ENCODE measurements around the gene RALY.
"Not testable (repeated sequence)": the region's sequence is repeated elsewhere in the genome, so short reads cannot be mapped to it uniquely, and the experiment has no call there.

RALY gene

DNA sequence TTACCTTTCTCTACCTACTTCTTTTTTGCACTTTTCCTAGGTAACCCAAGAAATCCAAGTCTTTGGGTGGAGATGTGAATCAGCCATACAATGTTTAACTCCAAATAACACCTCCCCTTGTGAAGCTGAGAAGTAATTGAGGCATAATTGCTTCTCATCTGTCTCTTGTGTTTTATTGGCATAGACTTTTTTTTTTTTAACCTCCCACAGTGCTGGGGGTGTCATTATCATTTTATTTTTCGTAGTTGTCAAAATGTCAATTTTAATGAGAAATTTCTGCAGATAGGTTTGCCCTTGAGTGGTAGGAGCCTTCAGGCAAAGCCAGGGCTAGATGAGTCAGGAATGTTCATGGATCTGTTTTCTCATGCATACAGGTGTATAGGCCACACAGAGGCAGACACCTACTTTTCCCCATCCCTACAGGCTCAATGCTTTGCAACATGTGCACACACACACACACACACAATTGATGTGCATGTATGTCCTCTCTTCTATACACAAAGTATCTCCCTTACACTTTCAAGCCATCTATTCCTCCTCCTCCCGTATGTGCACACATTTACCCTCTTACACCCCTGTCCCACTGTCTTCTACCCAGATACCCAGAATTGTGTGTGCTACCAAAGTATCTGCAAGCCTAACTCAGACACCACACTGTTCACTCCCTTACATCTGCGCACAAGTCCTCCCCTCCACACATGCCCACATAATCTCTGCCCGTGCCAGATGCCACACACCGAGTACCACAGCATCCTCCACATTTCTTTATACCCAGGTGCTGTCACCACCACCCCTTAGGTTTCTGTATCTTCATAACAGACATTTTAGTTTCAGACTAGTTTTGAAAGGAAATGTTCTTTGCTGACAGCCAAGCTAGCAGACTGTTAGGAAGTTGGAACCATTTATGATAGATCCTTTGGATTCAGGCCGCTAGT, 22.0 kb downstream of the RALY start:
- no peak for DNase-seq (ENCODE audit: low spot score)

GRCh38 chr20:34016736-34017135, 23.0 kb downstream of the RALY start:
- no peak for DNase-seq (ENCODE audit: low spot score)

- peak; percentile 70 for DNase-seq (ENCODE audit: low spot score)
Observed at GRCh38 chr20:34017610-34018009, 23.9 kb downstream of the RALY start.

GRCh38 chr20:34018166-34018565, 24.5 kb downstream of the RALY start:
- no peak for DNase-seq (ENCODE audit: low spot score)

DNA sequence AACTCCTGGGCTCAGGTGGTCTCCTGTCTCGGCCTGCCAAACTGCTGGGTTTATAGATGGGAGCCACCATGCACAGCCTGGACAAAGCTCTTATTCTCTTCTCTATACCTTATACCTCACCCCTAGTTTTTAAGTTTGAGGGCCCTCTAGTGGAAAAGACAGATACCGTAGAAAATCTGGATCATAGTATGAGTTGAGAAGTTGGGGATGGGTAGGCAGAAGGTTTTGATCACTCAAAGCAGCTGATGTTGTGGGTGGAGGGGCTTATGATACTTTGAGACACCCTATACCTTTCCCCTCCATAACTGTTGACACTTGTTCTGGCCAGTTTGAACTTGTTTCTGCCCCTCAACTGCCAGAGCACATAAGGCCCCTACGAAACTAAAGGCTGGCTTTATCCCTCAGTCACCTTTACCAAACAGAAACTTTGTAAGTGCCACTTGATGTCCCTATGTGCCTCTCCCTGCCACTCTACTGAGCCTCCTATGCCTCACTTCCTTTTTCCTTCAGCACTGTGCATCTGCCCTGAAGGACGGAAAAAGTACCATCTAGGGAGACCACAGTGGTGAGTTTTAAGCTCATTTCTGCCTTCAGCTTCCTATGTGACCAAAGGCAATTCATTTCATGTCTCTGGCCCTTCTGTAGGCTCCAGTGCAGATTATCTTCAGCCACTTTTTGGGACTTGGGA, 28.6 kb downstream of the RALY start:
- DNase-seq (ENCODE audit: low spot score), result peak; percentile 61

DNA sequence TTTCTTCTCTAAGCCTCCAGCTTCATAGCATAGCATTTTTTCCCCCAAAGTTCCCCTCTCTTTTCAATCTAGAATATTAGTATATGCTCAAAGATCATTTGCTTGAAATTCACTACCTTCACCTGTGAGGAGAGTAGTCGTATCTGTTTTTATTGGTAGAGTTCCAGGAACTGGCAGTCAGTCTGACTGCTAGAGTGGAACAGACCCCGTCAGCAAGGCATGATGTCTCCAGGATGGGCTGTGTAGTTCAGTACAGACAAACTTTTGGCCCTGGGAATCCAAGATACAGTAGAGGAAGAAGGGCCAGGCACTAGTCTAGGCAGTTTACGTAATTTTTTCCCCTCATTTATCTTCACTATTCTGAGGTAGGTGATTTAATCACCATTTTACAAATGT, 29.1 kb downstream of the RALY start:
- no peak for DNase-seq (ENCODE audit: low spot score)

DNA sequence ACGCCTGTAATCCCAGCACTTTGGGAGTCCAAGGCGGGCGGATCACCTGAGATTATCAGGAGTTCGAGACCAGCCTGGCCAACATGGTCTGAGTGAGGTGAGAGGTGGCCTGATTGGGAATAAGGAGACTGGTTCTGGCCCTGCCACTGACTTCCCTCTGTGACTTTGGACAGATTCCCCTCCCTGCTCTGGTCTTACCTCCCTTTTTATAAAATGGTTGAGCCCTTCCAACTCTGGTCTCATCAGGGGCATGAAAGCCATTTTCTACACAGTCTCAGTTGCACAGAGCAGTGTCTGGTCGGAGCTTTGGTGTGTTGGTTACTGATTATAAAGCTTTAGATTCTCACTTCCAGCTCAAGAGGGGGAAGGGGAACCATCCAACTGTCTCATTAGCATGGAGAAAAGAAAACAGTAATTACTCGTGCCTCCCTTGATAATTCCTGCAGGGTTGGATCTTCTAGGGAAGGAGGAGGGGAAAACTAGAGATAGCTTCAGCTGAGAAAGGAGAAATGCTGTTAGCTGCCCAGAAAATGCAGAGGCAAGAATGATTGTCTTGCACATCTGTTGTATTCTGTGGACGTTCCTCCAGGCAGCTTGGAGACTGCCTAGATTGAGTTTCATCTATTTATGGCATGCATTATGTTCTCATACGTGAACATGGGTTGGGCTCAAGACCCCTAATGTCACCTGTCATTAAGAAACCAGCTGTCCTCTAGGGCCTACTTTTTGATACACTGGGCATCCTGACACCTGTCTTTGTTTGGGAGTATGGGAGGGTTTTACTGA, 30.4 kb downstream of the RALY start:
- no peak for DNase-seq (ENCODE audit: low spot score)

DNA sequence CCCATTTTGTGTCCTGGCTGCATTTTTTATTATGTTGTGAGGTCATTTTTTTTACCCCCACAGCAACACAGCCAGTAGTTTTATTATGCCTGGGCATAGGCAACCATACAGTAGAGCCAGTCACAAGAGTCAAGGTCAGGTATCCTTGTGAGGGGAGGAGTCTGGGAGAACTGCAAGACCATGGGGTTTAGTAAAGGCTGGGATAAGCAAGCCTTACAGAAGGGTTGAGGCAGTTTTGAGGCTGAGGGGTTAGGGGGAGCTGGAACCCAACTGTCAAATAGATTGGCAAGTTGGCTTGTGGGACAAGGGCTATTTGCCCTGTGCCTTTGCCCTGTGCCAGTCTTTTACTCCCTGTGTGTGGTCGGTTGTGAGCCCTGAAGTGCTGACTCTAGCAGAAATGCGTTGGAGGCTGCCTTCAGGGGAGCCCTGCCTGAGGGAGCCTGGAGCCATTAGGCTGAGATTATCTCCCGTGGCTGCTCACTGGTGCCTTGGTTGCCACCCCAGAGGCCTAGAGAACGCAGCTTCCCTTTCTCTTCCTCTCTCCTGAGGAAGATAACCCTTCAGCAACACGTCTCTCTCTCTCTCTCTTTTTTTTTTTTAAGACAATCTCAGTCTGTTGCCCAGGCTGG, 31.1 kb downstream of the RALY start:
- DNase-seq (ENCODE audit: low spot score), result no peak

GRCh38 chr20:34028013-34028412, 34.3 kb downstream of the RALY start:
- not testable (repeated sequence) for DNase-seq (ENCODE audit: low spot score)

GRCh38 chr20:34029415-34029814, 35.7 kb downstream of the RALY start:
- no peak for DNase-seq (ENCODE audit: low spot score)

GRCh38 chr20:34030456-34030855, 36.7 kb downstream of the RALY start:
- no peak for DNase-seq (ENCODE audit: low spot score)

DNA sequence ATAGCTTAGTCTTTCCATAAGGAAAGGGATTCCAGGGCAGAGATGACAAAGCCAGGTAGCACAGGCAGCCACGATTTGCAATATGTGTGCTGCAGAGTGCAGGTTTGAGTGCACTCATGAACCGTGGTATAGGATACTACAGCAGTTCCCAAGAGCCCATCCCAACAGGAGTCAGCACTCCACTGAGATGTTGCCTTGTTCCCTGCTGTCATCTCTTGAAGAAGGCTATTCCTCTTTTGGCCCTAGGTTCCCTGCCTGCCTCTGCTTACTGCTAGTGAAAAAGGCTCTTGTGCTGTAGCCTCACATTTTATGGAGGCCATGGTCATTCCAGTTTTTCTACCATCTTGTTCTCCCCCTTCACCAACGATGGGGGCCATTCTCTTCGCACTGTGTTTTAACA, 40.2 kb downstream of the RALY start:
- no peak for DNase-seq (ENCODE audit: low spot score)

DNA sequence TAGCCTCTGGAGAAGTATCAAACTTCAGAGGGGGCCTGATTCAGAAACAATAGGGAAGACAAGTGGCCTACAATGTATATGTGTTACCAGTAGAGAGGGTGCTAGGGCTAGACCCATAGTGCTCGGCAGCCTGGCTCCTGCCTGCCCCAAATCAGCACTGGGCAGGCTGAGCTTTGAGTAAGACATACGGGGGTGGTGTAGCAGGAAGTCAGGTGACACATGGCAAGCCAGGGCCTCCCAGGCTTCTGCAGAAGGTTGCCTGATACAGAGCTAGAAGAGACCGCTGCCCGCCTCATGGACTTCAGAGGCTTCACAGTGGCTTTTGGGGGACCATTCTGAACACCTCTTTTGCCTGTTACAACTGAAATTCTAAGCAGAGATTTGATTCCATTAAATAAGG, 43.4 kb downstream of the RALY start:
- peak; percentile 15 for DNase-seq (ENCODE audit: low spot score)

GRCh38 chr20:34037767-34038166, 44.1 kb downstream of the RALY start:
- no peak for DNase-seq (ENCODE audit: low spot score)

DNA sequence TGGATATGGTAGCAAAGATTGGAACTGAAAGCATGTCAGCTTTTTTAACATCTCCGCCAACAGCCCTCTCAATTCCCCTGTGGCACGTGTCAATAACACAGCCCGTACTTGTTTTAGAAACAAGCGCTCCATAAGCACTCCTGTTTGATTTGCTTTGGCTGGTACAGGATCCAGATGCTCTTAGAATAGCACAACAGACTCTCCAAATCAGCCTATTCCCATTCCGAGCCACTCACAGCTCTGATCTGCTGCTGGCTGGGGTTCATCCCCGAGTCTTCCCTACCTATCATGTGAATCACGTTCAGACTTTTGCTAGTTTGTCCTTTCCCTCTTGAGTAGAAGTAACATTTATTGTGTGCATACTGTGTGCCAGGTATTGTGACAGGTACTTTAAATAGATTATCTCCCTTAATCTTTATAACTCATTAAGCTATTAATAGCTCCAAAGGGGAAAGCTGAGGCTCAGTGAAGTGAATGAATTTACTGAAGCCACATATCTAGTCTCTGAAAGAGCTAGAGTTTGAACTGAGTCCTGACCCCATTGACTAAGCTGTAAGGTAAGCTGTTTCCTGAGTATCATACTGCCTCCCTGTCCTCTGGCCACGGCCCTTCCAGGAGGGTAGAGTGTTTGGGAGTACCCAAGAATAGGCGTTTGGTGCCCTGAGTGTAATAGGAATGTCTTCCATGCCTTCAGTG, 46.7 kb downstream of the RALY start:
- no peak for DNase-seq (ENCODE audit: low spot score)

DNA sequence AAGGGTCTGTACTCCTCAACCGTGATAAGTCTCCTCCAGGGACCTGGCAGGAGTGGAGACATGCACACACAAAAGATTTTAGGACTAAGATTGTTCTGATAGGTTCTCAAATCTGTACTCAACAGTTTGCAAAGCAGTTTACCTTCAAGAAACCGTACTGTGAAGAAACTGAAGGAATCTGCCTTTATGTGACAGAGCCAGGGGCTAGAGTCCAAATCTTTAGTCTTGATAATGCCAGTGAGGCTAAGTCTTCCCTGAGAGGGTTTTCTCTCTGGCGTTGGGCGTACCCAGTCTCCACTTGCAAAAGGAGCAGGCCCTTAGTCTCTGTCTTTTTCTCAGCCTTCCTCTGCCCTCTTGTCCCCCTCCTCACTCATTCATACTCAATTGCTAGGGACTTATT, 47.5 kb downstream of the RALY start:
- DNase-seq (ENCODE audit: low spot score), result no peak

GRCh38 chr20:34042262-34042661, 48.6 kb downstream of the RALY start:
- no peak for DNase-seq (ENCODE audit: low spot score)

GRCh38 chr20:34043025-34043424, 49.3 kb downstream of the RALY start:
- no peak for DNase-seq (ENCODE audit: low spot score)

- DNase-seq (ENCODE audit: low spot score), result no peak
Observed at GRCh38 chr20:34045294-34045693, 51.6 kb downstream of the RALY start.

DNA sequence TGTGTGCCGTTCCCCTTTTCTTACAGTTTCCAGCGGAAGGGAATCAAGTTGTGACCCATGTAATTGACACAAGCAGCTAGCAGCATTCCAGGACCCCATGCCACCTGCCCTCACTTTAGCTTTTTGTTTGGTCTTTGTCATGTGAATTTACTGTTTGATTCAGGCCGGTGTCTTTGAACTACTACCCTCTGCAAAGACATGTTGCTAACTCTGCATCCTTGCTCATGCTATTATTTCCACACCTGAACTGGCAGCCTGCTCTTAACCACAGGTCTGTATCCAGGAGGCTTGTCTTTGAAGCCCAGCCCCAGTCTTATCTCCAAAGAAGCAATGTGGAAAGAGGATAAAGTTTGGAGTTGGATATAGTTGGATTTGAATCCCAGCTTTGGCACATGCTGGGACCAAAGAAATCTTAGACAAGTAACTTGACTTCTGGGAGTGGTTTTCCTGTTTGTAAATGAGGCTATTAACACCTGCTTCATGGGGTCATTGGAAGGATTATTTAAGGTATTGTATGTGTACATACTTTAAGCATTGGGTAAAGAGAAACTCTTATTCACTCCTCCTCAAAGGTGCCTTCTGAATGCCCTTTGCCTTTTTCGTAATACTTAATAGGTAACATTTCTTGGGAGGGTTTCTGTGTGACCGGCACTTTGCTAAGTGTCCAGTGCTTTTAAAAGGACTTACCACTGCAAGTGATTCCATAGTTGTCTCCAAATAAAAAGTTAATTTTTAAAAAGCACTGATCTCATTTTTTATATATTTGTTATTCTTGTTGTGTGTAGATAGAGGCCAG, 52.4 kb downstream of the RALY start:
- DNase-seq (ENCODE audit: low spot score), result no peak

Data from RKO (cell line).